Measurements from ENCODE around the gene BRWD1. TPM values are rescaled to one million over a fixed set of nuclear protein-coding genes. Genes with fewer than 3 reads are reported as not detected.

The BRWD1 gene
- total RNA-seq, 2 donors from 2014 or later, result 44.8 to 45.2 TPM

DNA sequence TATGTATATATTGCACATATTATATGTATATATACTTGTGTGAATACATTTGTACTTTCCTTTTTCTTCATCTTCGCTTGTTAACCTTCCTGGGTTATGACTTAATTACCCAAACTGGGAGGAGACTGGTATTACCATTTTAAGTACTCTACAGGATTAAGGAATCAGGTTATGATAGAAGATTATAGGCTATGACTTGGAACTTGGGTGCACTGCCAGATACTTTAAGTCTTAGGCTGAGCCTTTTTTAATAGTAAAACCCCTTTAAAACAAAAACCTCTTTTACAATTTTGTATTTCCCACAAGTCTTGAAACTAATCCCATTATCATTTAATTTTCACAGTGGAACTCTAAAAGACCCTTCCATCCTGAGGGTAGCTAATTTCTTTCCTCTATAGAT, 6.0 kb downstream of the BRWD1 start:
- ATAC-seq (replicated peaks in 1 of 2), result no peak

DNA sequence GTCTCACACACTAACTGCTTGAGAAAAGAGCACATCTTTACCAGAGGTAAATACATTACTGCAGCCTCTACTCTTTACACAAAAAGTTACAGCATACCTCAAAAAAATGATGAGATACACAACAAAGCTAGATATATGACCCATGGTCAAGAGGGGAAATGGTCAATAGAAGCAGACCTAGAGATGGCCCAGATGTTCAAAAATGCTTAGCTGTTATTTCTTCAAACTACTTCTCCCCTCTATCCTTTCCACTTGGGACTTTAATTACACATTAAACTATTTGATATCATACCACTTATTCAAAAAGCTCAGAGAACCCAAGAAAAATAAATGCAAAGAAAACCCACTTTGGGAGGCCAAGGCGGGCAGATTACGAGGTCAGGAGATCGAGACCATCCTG, 12.8 kb downstream of the BRWD1 start:
- peak overlapping the region; percentile 33 for H3K27ac Mint-ChIP-seq
- DNase-seq (no peak), ATAC-seq (replicated peaks in 1 of 2) (no peak)
- H3K4me1 Mint-ChIP-seq (ENCODE audit: low read depth), result peaks cover 32% of the 10 kb centered on the region
- no peak overlapping the region for H3K4me3 Mint-ChIP-seq
- H3K9me3 Mint-ChIP-seq, result peaks cover 2 to 3% of the 10 kb centered on the region in 2 donors
- H3K36me3 Mint-ChIP-seq (ENCODE audit: insufficient read depth in 2 of 2), result peaks cover 15 to 43% of the 10 kb centered on the region in 2 donors
- H3K27me3 Mint-ChIP-seq (ENCODE audit: low read depth), result no peaks in the 10 kb centered on the region

More for the DNA sequence above, 6.0 kb downstream of the BRWD1 start:
- peaks cover 41% of the 10 kb centered on the region for H3K4me1 Mint-ChIP-seq (ENCODE audit: low read depth)
- no peaks in the 10 kb centered on the region for H3K27me3 Mint-ChIP-seq (ENCODE audit: low read depth)
- peak overlapping the region; percentile 11 for H3K27ac Mint-ChIP-seq
- no peak for DNase-seq
- no peaks in the 10 kb centered on the region for H3K9me3 Mint-ChIP-seq
- H3K4me3 Mint-ChIP-seq, result no peak overlapping the region
- H3K36me3 Mint-ChIP-seq (ENCODE audit: insufficient read depth in 2 of 2), result peaks cover 7 to 26% of the 10 kb centered on the region in 2 donors

DNA sequence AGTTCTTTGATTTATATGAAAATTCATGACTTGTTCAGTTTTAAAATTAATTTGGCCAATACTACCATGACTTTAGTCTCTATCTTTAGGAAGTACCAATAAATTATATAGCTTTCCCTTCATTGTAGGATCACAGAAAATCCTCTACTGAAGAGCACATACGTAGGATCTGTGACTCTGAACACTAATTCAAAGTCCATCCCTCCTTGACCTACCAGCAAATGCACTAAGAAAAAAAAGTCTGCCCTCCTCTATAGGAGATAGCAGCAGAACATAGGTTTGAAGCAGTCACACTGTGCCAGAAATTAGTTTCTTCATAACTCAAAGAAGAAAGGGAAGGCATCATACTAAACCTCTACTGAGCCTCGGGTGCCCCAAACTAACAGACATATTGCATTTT, 16.5 kb downstream of the BRWD1 start:
- ATAC-seq (replicated peaks in 1 of 2) (no peak), DNase-seq (no peak)
- peaks cover 32% of the 10 kb centered on the region for H3K4me1 Mint-ChIP-seq (ENCODE audit: low read depth)
- peaks cover 21 to 55% of the 10 kb centered on the region in 2 donors for H3K36me3 Mint-ChIP-seq (ENCODE audit: insufficient read depth in 2 of 2)
- H3K4me3 Mint-ChIP-seq, result no peak overlapping the region
- H3K27me3 Mint-ChIP-seq (ENCODE audit: low read depth), result no peaks in the 10 kb centered on the region
- H3K9me3 Mint-ChIP-seq, result peaks cover 2 to 3% of the 10 kb centered on the region in 2 donors
- H3K27ac Mint-ChIP-seq, result peak overlapping the region; percentile 58

DNA sequence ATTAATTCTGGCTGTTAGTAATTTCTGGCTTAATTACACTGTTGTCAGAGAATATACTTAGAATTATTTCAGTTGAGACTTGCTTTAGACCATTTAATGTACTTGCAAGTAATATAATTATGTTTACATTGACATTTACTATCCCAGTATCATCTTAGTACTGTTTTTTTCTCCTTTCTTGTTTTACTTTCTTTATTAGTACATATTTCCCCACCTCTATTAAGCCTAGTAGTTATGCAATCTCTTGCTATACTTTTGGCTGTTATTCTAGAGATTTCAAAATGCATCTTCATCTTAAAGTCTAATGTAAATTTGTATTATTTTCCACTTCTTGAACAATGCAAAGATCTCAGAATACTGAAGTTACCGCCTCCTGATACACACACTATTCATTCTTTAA, 24.4 kb downstream of the BRWD1 start:
- Mint-ChIP-seq H3K27me3 (ENCODE audit: low read depth) (no peaks in the 10 kb centered on the region), H3K36me3 (ENCODE audit: insufficient read depth in 2 of 2) (peaks cover 15 to 52% of the 10 kb centered on the region in 2 donors), H3K4me1 (ENCODE audit: low read depth) (peaks cover 6% of the 10 kb centered on the region), H3K4me3 (no peak overlapping the region), H3K9me3 (no peaks in the 10 kb centered on the region), H3K27ac (peak overlapping the region; percentile 60)
- ATAC-seq (replicated peaks in 1 of 2) (no peak), DNase-seq (no peak)

DNA sequence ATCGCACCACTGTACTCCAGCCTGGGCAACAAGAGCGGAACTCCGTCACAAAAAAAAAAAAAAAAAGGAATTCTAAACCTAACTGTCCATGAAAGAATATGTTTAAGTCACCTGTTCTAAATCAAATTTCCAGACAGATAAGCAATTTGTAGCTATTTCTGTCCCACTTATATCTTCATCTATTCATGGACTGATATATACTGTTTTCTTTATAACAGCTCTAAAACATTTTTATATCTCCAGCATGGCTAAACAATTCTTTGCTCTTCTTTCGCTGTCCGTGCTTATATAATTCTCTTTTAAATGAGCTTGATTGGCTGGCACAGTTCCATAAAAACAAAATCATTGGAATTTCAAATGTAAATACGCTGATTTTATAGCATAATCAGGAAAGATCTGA, 30.5 kb downstream of the BRWD1 start:
- no peaks in the 10 kb centered on the region for H3K27me3 Mint-ChIP-seq (ENCODE audit: low read depth)
- DNase-seq, result no peak
- H3K9me3 Mint-ChIP-seq, result no peaks in the 10 kb centered on the region
- peaks cover 4 to 18% of the 10 kb centered on the region in 2 donors for H3K36me3 Mint-ChIP-seq (ENCODE audit: insufficient read depth in 2 of 2)
- ATAC-seq (replicated peaks in 1 of 2), result no peak
- peaks cover 6% of the 10 kb centered on the region for H3K4me1 Mint-ChIP-seq (ENCODE audit: low read depth)
- no peak overlapping the region for H3K27ac Mint-ChIP-seq
- no peak overlapping the region for H3K4me3 Mint-ChIP-seq

DNA sequence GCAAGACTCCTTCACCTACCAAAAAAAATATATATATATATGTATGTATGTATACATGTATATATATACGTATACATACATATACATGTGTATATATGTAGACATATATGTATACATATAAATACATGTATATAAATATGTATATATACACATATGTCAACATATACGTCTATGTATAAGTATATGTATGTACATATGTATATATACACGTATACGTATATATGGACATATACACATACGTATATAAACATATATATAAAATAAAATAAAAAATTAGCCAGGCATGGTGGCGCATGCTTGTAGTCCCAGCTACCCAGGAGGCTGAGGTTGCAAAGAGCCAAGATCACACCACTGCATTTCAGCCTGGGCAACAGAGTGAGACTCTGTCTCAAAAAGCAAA, 31.6 kb downstream of the BRWD1 start:
- no peak for DNase-seq
- ATAC-seq (replicated peaks in 1 of 2), result no peak
- H3K36me3 Mint-ChIP-seq (ENCODE audit: insufficient read depth in 2 of 2), result peaks cover 3 to 10% of the 10 kb centered on the region in 2 donors
- H3K27ac Mint-ChIP-seq, result no peak overlapping the region
- H3K27me3 Mint-ChIP-seq (ENCODE audit: low read depth), result no peaks in the 10 kb centered on the region
- peaks cover 6% of the 10 kb centered on the region for H3K4me1 Mint-ChIP-seq (ENCODE audit: low read depth)
- H3K4me3 Mint-ChIP-seq, result no peak overlapping the region
- H3K9me3 Mint-ChIP-seq, result no peaks in the 10 kb centered on the region

DNA sequence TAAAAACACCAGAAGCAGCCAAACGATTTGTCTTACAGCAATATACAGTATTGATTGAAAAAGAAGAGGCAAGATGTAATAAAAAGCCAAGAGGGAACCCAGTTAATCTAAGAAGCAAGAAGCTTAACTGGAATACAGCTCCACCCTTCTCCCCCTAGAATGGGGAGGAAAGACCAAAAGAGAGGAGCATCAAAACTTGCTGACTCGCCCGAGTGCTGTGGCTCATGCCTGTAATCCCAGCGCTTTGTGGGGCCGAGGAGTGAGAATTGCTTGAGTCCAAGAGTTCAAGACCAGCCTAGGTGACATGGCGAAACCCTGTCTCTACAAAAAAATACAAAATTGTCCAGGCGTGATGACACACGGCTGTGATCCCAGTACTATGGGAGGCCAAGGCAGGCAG, 32.2 kb downstream of the BRWD1 start:
- Mint-ChIP-seq H3K4me1 (ENCODE audit: low read depth) (peaks cover 6% of the 10 kb centered on the region), H3K4me3 (no peak overlapping the region), H3K27me3 (ENCODE audit: low read depth) (no peaks in the 10 kb centered on the region), H3K27ac (no peak overlapping the region), H3K36me3 (ENCODE audit: insufficient read depth in 2 of 2) (peaks cover 2 to 10% of the 10 kb centered on the region in 2 donors), H3K9me3 (no peaks in the 10 kb centered on the region)
- ATAC-seq (replicated peaks in 1 of 2) (no peak), DNase-seq (no peak)

DNA sequence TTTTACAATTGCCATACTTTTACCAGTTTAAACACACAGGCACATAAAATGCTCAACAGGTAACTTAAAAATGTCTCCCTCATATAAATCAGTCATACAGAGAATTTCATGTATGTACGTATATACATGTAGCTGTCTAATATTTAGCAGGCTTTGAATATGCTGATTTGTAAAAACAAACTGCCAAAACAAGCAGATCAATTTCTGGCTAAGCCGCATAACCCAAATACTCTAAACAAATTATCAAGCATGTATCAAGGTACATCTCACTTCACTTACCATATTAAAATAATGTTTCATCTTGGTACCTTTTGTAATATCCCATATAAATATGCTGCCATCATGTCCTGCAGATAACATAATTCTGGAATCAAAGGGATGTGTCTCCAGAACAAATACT, 43.8 kb downstream of the BRWD1 start:
- H3K36me3 Mint-ChIP-seq (ENCODE audit: insufficient read depth in 2 of 2), result peaks cover 6 to 17% of the 10 kb centered on the region in 2 donors
- DNase-seq (no peak), ATAC-seq (replicated peaks in 1 of 2) (no peak)
- no peak overlapping the region for H3K4me3 Mint-ChIP-seq
- no peaks in the 10 kb centered on the region for H3K4me1 Mint-ChIP-seq (ENCODE audit: low read depth)
- H3K9me3 Mint-ChIP-seq, result no peaks in the 10 kb centered on the region
- H3K27ac Mint-ChIP-seq, result no peak overlapping the region
- no peaks in the 10 kb centered on the region for H3K27me3 Mint-ChIP-seq (ENCODE audit: low read depth)

DNA sequence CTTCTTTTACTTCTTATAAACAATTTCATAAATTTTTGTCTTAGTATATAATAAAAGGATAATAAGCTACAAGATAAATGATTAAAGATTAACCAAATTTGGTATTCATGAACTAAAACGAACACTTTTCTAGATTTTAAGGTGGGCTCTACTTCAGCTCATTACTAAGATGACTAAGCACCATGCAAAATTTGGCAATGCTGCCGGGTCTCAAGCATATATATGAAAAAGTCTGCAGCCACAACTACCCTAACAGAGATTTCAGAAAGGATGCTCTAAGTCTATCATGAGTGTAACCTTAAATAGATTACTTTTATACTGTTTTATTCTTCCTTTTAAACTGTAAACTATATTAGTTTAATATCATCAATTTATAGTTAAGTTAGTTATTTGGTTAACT, 47.8 kb downstream of the BRWD1 start:
- H3K9me3 Mint-ChIP-seq, result no peaks in the 10 kb centered on the region
- H3K27me3 Mint-ChIP-seq (ENCODE audit: low read depth), result no peaks in the 10 kb centered on the region
- ATAC-seq (replicated peaks in 1 of 2) (no peak), DNase-seq (no peak)
- peaks cover 8 to 28% of the 10 kb centered on the region in 2 donors for H3K36me3 Mint-ChIP-seq (ENCODE audit: insufficient read depth in 2 of 2)
- no peak overlapping the region for H3K27ac Mint-ChIP-seq
- peaks cover 10% of the 10 kb centered on the region for H3K4me1 Mint-ChIP-seq (ENCODE audit: low read depth)
- no peak overlapping the region for H3K4me3 Mint-ChIP-seq

DNA sequence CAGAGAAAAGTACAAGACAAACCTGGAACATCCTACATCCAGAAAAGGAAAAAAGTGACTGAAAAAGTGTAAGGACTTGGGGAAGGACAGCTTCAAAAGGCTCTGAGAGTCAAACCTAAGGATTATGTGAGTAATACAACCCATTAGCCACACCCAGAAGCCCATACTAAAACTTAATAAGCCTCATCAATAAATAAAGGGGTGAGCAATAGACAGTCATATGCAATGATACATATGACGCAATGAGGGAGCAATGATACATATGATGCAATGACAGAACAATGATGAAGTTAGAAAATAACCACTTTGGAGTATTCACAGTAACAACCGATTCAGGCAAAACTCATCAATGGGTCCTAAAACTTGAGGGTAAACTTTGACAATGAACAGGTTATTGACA, 50.1 kb downstream of the BRWD1 start:
- Mint-ChIP-seq H3K27me3 (ENCODE audit: low read depth) (no peaks in the 10 kb centered on the region), H3K9me3 (no peaks in the 10 kb centered on the region), H3K27ac (peak overlapping the region; percentile 80), H3K4me1 (ENCODE audit: low read depth) (peaks cover 10% of the 10 kb centered on the region), H3K36me3 (ENCODE audit: insufficient read depth in 2 of 2) (peaks cover 4 to 26% of the 10 kb centered on the region in 2 donors), H3K4me3 (no peak overlapping the region)
- DNase-seq (no peak), ATAC-seq (replicated peaks in 1 of 2) (peak; percentile 25 to 28)

DNA sequence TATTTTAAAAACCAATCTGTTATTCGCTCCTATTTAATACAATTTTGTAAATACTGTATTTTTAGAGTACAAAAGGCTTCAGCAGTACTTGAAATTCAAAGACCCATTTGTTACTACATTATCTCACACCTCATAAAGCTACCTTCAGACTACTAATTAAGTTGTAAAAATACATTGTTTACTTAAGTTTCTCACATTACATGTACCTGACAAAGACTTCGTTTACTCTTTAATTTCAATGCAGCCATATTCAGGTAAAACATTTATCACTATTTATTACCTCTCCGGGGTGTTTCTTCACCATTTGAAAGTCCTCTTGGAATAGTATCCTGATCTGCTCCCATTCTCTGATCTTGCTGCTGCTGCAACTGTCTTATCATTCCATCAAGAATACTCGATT, 55.2 kb downstream of the BRWD1 start:
- DNase-seq (no peak), ATAC-seq (replicated peaks in 1 of 2) (no peak)
- no peaks in the 10 kb centered on the region for H3K9me3 Mint-ChIP-seq
- H3K4me1 Mint-ChIP-seq (ENCODE audit: low read depth), result peaks cover 6% of the 10 kb centered on the region
- H3K27ac Mint-ChIP-seq, result no peak overlapping the region
- peaks cover 4 to 18% of the 10 kb centered on the region in 2 donors for H3K36me3 Mint-ChIP-seq (ENCODE audit: insufficient read depth in 2 of 2)
- no peaks in the 10 kb centered on the region for H3K27me3 Mint-ChIP-seq (ENCODE audit: low read depth)
- H3K4me3 Mint-ChIP-seq, result no peak overlapping the region

DNA sequence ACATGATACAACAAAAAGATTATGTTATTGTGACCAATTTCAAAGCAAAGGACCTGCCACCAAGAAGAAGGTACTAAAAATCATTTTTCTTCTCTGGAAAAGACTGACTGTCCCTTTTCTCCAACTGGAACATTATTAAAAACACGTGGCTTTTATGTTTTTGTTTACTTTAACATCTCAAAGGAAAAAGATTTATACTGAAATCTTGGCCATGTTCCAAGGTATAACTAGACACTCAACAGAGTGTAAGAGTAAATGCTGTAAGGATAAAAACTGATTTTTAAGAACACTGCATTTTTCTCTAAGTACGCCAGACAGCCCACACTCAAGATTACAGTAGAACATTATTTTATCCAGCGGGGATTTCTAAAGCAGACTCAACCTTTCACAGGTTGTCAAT, 62.1 kb downstream of the BRWD1 start:
- ATAC-seq (replicated peaks in 1 of 2) (no peak), DNase-seq (no peak)
- Mint-ChIP-seq H3K36me3 (ENCODE audit: insufficient read depth in 2 of 2) (peaks cover 1 to 19% of the 10 kb centered on the region in 2 donors), H3K27ac (no peak overlapping the region), H3K9me3 (no peaks in the 10 kb centered on the region), H3K27me3 (ENCODE audit: low read depth) (no peaks in the 10 kb centered on the region), H3K4me1 (ENCODE audit: low read depth) (peaks cover 4% of the 10 kb centered on the region), H3K4me3 (no peak overlapping the region)

DNA sequence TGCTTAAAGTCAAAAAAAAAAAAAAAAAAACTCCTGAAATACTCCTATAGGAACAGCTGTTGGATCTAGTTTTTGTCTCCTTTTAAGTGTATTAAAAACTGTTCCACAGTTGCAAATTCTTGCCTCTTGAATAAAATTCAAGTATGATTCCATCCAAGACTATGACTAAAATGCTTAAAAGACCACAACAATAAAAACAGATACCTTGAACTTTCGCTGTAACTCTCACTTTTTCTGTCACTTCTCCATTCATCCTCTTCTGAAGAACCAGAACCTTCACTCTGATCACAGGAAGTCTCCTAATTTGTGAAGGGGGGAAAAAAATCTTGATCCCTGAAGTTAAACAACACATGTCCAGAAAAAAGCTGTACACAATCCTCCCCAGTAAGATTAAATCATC, 75.2 kb downstream of the BRWD1 start:
- H3K4me3 Mint-ChIP-seq, result peak overlapping the region; percentile 3 to 49
- no peaks in the 10 kb centered on the region for H3K27me3 Mint-ChIP-seq (ENCODE audit: low read depth)
- no peak for DNase-seq
- peaks cover 18 to 36% of the 10 kb centered on the region in 2 donors for H3K36me3 Mint-ChIP-seq (ENCODE audit: insufficient read depth in 2 of 2)
- peaks cover 27% of the 10 kb centered on the region for H3K4me1 Mint-ChIP-seq (ENCODE audit: low read depth)
- peak; percentile 23 to 47 for ATAC-seq (replicated peaks in 1 of 2)
- H3K9me3 Mint-ChIP-seq, result no peaks in the 10 kb centered on the region
- H3K27ac Mint-ChIP-seq, result peak overlapping the region; percentile 14

DNA sequence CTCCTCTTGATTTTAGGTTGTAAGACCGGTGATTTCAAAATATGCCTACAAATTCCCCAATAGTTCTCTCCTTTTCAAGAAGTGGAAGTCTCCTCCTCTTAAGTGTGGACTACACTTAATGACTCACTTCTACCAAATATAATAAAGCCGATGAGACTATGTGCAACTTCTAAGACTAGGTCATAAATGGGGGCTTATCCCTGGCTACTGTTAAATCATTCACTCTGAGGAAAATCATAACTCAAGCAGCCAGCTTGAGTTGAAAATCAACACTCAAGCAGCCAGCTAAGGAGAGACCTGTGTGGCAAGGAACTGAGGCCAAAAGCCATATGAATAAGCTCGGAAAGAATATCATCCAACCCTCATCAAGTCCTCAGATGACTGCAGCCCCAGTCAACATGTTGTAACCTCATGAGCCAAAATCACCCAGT, 80.6 kb downstream of the BRWD1 start:
- no peaks in the 10 kb centered on the region for H3K27me3 Mint-ChIP-seq (ENCODE audit: low read depth)
- no peaks in the 10 kb centered on the region for H3K9me3 Mint-ChIP-seq
- H3K4me3 Mint-ChIP-seq, result no peak overlapping the region
- no peak overlapping the region for H3K27ac Mint-ChIP-seq
- no peak for ATAC-seq (replicated peaks in 1 of 2)
- H3K4me1 Mint-ChIP-seq (ENCODE audit: low read depth), result peaks cover 4% of the 10 kb centered on the region
- DNase-seq, result no peak
- peaks cover 13 to 32% of the 10 kb centered on the region in 2 donors for H3K36me3 Mint-ChIP-seq (ENCODE audit: insufficient read depth in 2 of 2)

Measured in activated T-cell treated with anti-CD3 and anti-CD28 coated beads, Interleukin-2, amount 50 U/mL, for 72 hours (primary cell).